ENCODE measurements around the gene HMX3. TPM values are rescaled to one million over a fixed set of nuclear protein-coding genes. Genes with fewer than 3 reads are reported as not detected.

Gene HMX3
- total RNA-seq, 1 experiment from 2014 or later = not detected

- Histone ChIP-seq H3K27me3 (replicated peaks; ENCODE audit: control insufficient read depth, insufficient read depth, low read length) (peaks cover 2% of the 10 kb centered on the region), H3K9me3 (no peaks in the 10 kb centered on the region), H3K4me1 (peaks cover 7% of the 10 kb centered on the region), H3K36me3 (ENCODE audit: control insufficient read depth, insufficient read depth, low read length) (no peaks in the 10 kb centered on the region), H3K4me3 (ENCODE audit: low read depth, low read length) (no peak overlapping the region)
- no peak for DNase-seq
- ChIA-PET CTCF (no interaction called here), POLR2A (no interaction called here)
- H3K4me3 Mint-ChIP-seq (ENCODE audit: unreplicated experiment) = no peak overlapping the region
- peaks cover 8% of the 10 kb centered on the region for H3K27me3 Mint-ChIP-seq (ENCODE audit: insufficient read depth, unreplicated experiment)
- no peak for TF ChIP-seq CTCF (IDR thresholded peaks at IDR 0.05; ENCODE audit: insufficient read depth in 1 of 2, low read depth in 1 of 2, low read length in 1 of 2, severe bottlenecking in 1 of 2, unreplicated experiment in 1 of 2)
- intact Hi-C loops (cut with micrococcal nuclease; ENCODE audit: unreplicated experiment) = no loop called here
- BruUV-seq (replicated peaks) = no TSS peak
- peaks cover 8% of the 10 kb centered on the region for H3K4me1 Mint-ChIP-seq (ENCODE audit: low read depth, unreplicated experiment)
- H3K36me3 Mint-ChIP-seq (ENCODE audit: insufficient read depth, unreplicated experiment) = no peaks in the 10 kb centered on the region
- no peaks in the 10 kb centered on the region for H3K9me3 Mint-ChIP-seq (ENCODE audit: unreplicated experiment)
- H3K27ac Mint-ChIP-seq (ENCODE audit: unreplicated experiment) = no peak overlapping the region
Measured at GRCh38 chr10:123143825-123144168, 8.0 kb downstream of the HMX3 start.

GRCh38 chr10:123144697-123145541 lies 9.1 kb downstream of the HMX3 start:
- Histone ChIP-seq H3K27me3 (replicated peaks; ENCODE audit: control insufficient read depth, insufficient read depth, low read length) (peaks cover 2% of the 10 kb centered on the region), H3K36me3 (ENCODE audit: control insufficient read depth, insufficient read depth, low read length) (no peaks in the 10 kb centered on the region), H3K9me3 (no peaks in the 10 kb centered on the region), H3K4me1 (peaks cover 4% of the 10 kb centered on the region), H3K4me3 (ENCODE audit: low read depth, low read length) (no peak overlapping the region)
- no peaks in the 10 kb centered on the region for H3K9me3 Mint-ChIP-seq (ENCODE audit: unreplicated experiment)
- ChIA-PET POLR2A (no interaction called here), CTCF (interaction anchor here (0.6 to 0.9 kb wide), 2 partner anchors 11 to 236 kb away, joined by 3 read pairs; no protein-coding TSS in a partner anchor)
- no peak overlapping the region for H3K27ac Mint-ChIP-seq (ENCODE audit: unreplicated experiment)
- TF ChIP-seq CTCF (IDR thresholded peaks at IDR 0.05; ENCODE audit: insufficient read depth in 1 of 2, low read depth in 1 of 2, low read length in 1 of 2, severe bottlenecking in 1 of 2, unreplicated experiment in 1 of 2) = no peak
- no peak for DNase-seq
- no peaks in the 10 kb centered on the region for H3K36me3 Mint-ChIP-seq (ENCODE audit: insufficient read depth, unreplicated experiment)
- H3K4me3 Mint-ChIP-seq (ENCODE audit: unreplicated experiment) = no peak overlapping the region
- H3K4me1 Mint-ChIP-seq (ENCODE audit: low read depth, unreplicated experiment) = peaks cover 6% of the 10 kb centered on the region
- peaks cover 12% of the 10 kb centered on the region for H3K27me3 Mint-ChIP-seq (ENCODE audit: insufficient read depth, unreplicated experiment)
- intact Hi-C loops (cut with micrococcal nuclease; ENCODE audit: unreplicated experiment) = no loop called here
- BruUV-seq (replicated peaks) = no TSS peak

- no peaks in the 10 kb centered on the region for H3K36me3 ChIP-seq (ENCODE audit: control insufficient read depth, insufficient read depth, low read length)
- H3K9me3 ChIP-seq = no peaks in the 10 kb centered on the region
- Mint-ChIP-seq H3K27me3 (ENCODE audit: insufficient read depth, unreplicated experiment) (peaks cover 12% of the 10 kb centered on the region), H3K27ac (ENCODE audit: unreplicated experiment) (no peak overlapping the region), H3K4me1 (ENCODE audit: low read depth, unreplicated experiment) (peaks cover 6% of the 10 kb centered on the region), H3K36me3 (ENCODE audit: insufficient read depth, unreplicated experiment) (no peaks in the 10 kb centered on the region), H3K9me3 (ENCODE audit: unreplicated experiment) (no peaks in the 10 kb centered on the region), H3K4me3 (ENCODE audit: unreplicated experiment) (no peak overlapping the region)
- intact Hi-C loops (cut with micrococcal nuclease; ENCODE audit: unreplicated experiment) = no loop called here
- CTCF ChIA-PET = interaction anchor here (0.9 kb wide), 1 partner anchor 235 kb away, joined by 3 read pairs; no protein-coding TSS in a partner anchor
- POLR2A ChIA-PET = no interaction called here
- H3K4me3 ChIP-seq (ENCODE audit: low read depth, low read length) = no peak overlapping the region
- H3K27me3 ChIP-seq (replicated peaks; ENCODE audit: control insufficient read depth, insufficient read depth, low read length) = peaks cover 2% of the 10 kb centered on the region
- no TSS peak for BruUV-seq (replicated peaks)
- DNase-seq = no peak
- peaks cover 6% of the 10 kb centered on the region for H3K4me1 ChIP-seq
- no peak for TF ChIP-seq CTCF (IDR thresholded peaks at IDR 0.05; ENCODE audit: insufficient read depth in 1 of 2, low read depth in 1 of 2, low read length in 1 of 2, severe bottlenecking in 1 of 2, unreplicated experiment in 1 of 2)
Measured at GRCh38 chr10:123145542-123146012, 9.8 kb downstream of the HMX3 start.
